GM12878 (cell line): ENCODE measurements around the gene SCN5A.

Experiments used
- EP300 ChIP-seq, 2 experiments: fragments of 150-350 bp in 1 of 2; IDR thresholded peaks; 2 replicates each; pipeline ENCODE4 v1.6.1; 2011 to 2012; ENCODE audit warnings: low read depth in 2 of 2, low read length in 2 of 2, borderline replicate concordance in 1 of 2, improper control_type of control experiment in 1 of 2, inconsistent platforms in 1 of 2; ENCODE audit not compliant: control insufficient read depth in 1 of 2
- EZH2 ChIP-seq: IDR thresholded peaks from 2 replicates; pipeline ENCODE4 v1.6.1; 2012; ENCODE audit warnings: low read depth, mild to moderate bottlenecking, control low read depth, inconsistent platforms, low read length, borderline replicate concordance; ENCODE audit not compliant: control insufficient read depth
- PML ChIP-seq: IDR thresholded peaks from 2 replicates; pipeline ENCODE4 v1.6.1; 2012; ENCODE audit warnings: low read length, inconsistent platforms
- POLR2A ChIP-seq: IDR thresholded peaks from 2 replicates; pipeline ENCODE4 v1.6.1; 2011; ENCODE audit warnings: low read depth, mild to moderate bottlenecking, low read length
- POLR2AphosphoS5 ChIP-seq: IDR thresholded peaks from 2 replicates; pipeline ENCODE4 v1.6.1; 2011; ENCODE audit warnings: mild to moderate bottlenecking, low read length, inconsistent platforms

GRCh38 chr3:38617586-38617985, 31.9 kb downstream of the SCN5A start:
- TF ChIP-seq PML (no peak), POLR2A (no peak), EP300 (IDR thresholded peaks at IDR 0.05; ENCODE audit: borderline replicate concordance in 1 of 2, control insufficient read depth in 1 of 2, low read depth in 2 of 2, low read length in 2 of 2) (no peak), EZH2 (no peak), POLR2AphosphoS5 (no peak)
